Measurements from ENCODE around the gene GADD45G.

DNA sequence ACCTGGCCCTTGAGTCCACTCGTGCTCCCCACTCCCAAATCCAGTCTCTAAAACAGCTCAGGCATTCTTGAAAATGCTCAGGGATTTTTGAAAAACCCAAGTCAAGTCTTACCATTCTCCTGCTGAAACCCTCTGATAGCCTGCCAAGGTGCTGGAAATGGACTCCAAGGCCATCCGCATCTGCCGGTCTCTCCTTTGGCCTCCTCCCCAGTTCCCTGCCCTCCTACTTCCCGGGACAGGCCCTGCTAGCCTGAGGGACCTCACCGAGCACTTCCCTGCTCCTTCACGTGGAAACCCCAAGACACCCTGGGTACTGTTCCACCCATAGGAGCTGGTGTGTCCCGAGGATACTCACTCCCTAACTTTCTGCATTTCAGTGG is 49.8 kb upstream of the GADD45G start:
- TF ChIP-seq EP300 (IDR thresholded peaks at IDR 0.05; ENCODE audit: borderline replicate concordance) = no peak
- no peak for TF ChIP-seq RAD21 (IDR thresholded peaks at IDR 0.05; ENCODE audit: low read depth)
- TF ChIP-seq MAX (IDR thresholded peaks at IDR 0.05) = no peak
- TF ChIP-seq, protein P1, sequence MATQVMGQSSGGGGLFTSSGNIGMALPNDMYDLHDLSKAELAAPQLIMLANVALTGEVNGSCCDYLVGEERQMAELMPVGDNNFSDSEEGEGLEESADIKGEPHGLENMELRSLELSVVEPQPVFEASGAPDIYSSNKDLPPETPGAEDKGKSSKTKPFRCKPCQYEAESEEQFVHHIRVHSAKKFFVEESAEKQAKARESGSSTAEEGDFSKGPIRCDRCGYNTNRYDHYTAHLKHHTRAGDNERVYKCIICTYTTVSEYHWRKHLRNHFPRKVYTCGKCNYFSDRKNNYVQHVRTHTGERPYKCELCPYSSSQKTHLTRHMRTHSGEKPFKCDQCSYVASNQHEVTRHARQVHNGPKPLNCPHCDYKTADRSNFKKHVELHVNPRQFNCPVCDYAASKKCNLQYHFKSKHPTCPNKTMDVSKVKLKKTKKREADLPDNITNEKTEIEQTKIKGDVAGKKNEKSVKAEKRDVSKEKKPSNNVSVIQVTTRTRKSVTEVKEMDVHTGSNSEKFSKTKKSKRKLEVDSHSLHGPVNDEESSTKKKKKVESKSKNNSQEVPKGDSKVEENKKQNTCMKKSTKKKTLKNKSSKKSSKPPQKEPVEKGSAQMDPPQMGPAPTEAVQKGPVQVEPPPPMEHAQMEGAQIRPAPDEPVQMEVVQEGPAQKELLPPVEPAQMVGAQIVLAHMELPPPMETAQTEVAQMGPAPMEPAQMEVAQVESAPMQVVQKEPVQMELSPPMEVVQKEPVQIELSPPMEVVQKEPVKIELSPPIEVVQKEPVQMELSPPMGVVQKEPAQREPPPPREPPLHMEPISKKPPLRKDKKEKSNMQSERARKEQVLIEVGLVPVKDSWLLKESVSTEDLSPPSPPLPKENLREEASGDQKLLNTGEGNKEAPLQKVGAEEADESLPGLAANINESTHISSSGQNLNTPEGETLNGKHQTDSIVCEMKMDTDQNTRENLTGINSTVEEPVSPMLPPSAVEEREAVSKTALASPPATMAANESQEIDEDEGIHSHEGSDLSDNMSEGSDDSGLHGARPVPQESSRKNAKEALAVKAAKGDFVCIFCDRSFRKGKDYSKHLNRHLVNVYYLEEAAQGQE (IDR thresholded peaks at IDR 0.05; ENCODE audit: low read depth) = no peak
- TF ChIP-seq YY1 (IDR thresholded peaks at IDR 0.05; ENCODE audit: low read depth) = no peak
- TF ChIP-seq TEAD4 (IDR thresholded peaks at IDR 0.05) = no peak
- TF ChIP-seq TCF12 (IDR thresholded peaks at IDR 0.05; ENCODE audit: low read depth) = no peak
- TF ChIP-seq USF1 (IDR thresholded peaks at IDR 0.05) = no peak

All from Ishikawa (cell line).